Activated T-cell treated with anti-CD3 and anti-CD28 coated beads, Interleukin-2, amount 50 U/mL, for 24 hours (primary cell): ENCODE results near the gene NAV2.

Experiments
- DNase-seq: peaks from one replicate; pipeline ENCODE4 v3.0.0-alpha.2; 2020
- H3K27ac Mint-ChIP-seq: 2 replicates; pipeline ENCODE4 v1.8.0; 2020; ENCODE audit warnings: mild to moderate bottlenecking, mixed read lengths
- H3K27me3 Mint-ChIP-seq: 2 replicates; pipeline ENCODE4 v1.8.0; 2020; ENCODE audit warnings: mixed read lengths
- H3K36me3 Mint-ChIP-seq: 2 replicates; pipeline ENCODE4 v1.8.0; 2020; ENCODE audit warnings: low read depth, mixed read lengths
- H3K4me1 Mint-ChIP-seq: 2 replicates; pipeline ENCODE4 v1.8.0; 2020; ENCODE audit warnings: low read depth, mixed read lengths
- H3K4me3 Mint-ChIP-seq: 2 replicates; pipeline ENCODE4 v1.8.0; 2020; ENCODE audit warnings: mild to moderate bottlenecking, moderate library complexity, mixed read lengths
- H3K9me3 Mint-ChIP-seq: 2 replicates; pipeline ENCODE4 v1.8.0; 2020; ENCODE audit warnings: mixed read lengths

Gene NAV2

DNA sequence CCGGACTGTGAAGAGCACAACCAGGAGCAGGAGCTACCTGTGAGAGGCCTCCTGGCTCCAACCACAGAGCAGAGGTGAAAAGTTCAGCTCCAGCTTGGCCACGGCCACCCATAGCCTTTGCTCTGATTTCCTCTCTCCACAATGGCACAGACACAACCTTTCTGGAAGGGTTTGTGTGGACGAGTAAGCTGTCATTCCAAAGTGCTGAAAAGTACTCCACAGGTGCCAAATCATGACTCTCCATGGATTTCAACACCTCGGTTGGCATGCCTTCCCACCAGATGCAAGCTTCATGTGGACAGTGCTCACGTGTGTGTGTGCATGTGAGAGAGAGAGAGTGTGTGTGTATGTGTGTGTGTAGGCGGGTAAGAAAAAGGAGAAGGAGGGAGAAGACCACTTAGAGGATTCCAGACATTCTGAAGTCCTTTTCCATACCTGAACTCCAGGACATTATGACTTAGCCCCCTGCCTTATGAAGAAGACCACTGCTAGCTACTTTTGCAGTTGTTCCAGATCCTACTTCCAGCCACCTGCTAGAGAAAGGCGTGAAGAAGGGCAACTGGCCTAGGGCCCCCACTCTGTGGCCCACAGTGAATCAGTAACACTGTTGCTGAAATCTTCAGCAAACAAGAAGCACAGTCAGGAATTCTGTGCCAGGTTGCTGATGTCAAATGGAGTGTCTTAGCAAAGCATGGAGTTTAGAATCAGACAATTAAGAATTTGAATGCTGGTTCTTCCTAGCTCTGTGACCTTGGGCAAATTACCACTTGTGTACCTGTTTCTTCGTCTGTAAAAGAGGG lies 13.9 kb upstream of the NAV2 start:
- no peaks in the 10 kb centered on the region for H3K9me3 Mint-ChIP-seq
- H3K36me3 Mint-ChIP-seq: no peaks in the 10 kb centered on the region
- no peak overlapping the region for H3K4me3 Mint-ChIP-seq
- H3K27me3 Mint-ChIP-seq: peaks cover 21% of the 10 kb centered on the region
- no peak overlapping the region for H3K27ac Mint-ChIP-seq
- DNase-seq: no peak
- H3K4me1 Mint-ChIP-seq: no peaks in the 10 kb centered on the region

DNA sequence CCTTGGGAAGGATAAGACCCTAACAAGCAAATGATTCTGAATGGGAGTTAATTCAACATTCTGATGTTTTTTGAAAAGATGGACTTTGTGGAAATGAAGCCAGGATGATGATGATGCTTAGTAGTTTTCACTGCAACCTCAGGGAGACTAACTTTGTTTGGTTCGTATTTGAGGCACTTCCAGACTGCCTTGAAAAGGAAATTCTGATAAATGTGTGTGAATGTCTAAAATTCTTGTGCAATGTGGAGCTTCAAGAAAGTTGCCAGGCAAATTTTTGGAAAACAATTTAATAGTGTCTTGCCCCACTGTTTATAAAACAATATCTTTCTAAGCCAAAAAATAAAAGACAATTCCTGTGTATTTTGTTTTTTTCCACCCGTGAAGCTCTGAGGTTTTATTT lies 11.2 kb upstream of the NAV2 start:
- H3K9me3 Mint-ChIP-seq: no peaks in the 10 kb centered on the region
- H3K27ac Mint-ChIP-seq: no peak overlapping the region
- no peak for DNase-seq

DNA sequence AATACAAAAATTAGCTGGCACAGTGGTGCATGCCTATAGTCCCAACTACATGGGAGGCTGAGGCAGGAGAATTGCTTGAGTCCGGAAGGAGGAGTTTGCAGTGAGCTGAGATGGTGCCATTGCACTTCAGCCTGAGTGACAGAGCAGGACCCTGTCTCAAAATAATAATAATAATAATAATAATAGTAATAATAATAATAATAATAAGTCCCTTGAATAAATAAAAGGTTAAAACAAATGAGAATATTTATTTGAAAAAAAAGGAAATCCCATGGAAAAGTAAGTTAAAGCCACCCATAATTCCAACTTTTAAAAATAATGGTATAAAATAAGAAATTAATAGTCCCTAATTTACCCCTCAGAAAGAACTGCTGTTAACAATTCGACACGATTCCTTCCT lies 10.0 kb upstream of the NAV2 start:
- Mint-ChIP-seq H3K4me1 (no peaks in the 10 kb centered on the region), H3K36me3 (no peaks in the 10 kb centered on the region), H3K27ac (no peak overlapping the region), H3K9me3 (no peaks in the 10 kb centered on the region), H3K4me3 (no peak overlapping the region), H3K27me3 (peaks cover 22% of the 10 kb centered on the region)
- no peak for DNase-seq

More for the DNA sequence above, 11.2 kb upstream of the NAV2 start:
- H3K36me3 Mint-ChIP-seq: no peaks in the 10 kb centered on the region
- H3K4me3 Mint-ChIP-seq: no peak overlapping the region
- H3K27me3 Mint-ChIP-seq: peaks cover 27% of the 10 kb centered on the region
- H3K4me1 Mint-ChIP-seq: no peaks in the 10 kb centered on the region

DNA sequence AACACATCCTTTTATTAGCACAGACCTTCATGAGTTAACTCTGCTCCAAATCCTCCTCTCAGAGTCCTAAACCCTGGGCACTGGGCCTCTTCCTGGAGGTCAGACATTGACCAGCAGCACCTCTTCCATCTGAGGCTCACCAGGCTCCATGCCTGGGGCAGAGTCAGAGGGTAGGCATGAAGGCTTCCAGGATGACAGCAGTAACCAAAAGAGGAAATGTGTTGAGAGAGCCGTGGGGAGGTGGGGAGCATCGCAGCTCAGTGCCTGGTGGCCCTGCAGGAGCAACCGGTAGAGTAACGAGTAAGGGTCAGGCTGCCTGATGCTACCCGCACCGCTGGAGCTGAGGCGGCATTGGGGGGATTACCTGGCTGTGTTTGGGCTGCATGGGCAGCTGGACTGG lies 9.4 kb upstream of the NAV2 start:
- no peak for DNase-seq
- Mint-ChIP-seq H3K9me3 (no peaks in the 10 kb centered on the region), H3K4me1 (no peaks in the 10 kb centered on the region), H3K36me3 (no peaks in the 10 kb centered on the region), H3K27me3 (peaks cover 22% of the 10 kb centered on the region), H3K27ac (no peak overlapping the region), H3K4me3 (no peak overlapping the region)

DNA sequence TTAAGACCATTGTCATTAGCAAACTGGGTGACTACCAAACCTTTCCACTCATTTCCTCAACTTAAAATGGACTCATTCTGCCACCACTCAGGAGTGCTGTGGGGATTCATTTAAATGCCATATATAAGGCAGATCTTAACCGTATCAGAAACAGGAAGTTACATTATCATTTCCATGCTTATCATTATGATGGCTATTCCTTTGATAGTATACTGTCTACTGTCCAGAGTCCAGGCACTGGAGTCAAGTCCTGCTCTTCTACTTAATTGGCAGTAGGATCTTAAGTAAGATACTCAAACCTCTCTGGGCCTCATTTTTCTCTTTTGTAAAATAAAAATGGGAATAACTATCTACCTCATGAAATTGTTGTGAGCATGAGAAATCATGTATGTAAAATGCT lies 8.4 kb upstream of the NAV2 start:
- no peak overlapping the region for H3K27ac Mint-ChIP-seq
- no peak for DNase-seq
- no peaks in the 10 kb centered on the region for H3K36me3 Mint-ChIP-seq
- H3K9me3 Mint-ChIP-seq: no peaks in the 10 kb centered on the region
- no peak overlapping the region for H3K4me3 Mint-ChIP-seq
- peaks cover 22% of the 10 kb centered on the region for H3K27me3 Mint-ChIP-seq
- no peaks in the 10 kb centered on the region for H3K4me1 Mint-ChIP-seq

DNA sequence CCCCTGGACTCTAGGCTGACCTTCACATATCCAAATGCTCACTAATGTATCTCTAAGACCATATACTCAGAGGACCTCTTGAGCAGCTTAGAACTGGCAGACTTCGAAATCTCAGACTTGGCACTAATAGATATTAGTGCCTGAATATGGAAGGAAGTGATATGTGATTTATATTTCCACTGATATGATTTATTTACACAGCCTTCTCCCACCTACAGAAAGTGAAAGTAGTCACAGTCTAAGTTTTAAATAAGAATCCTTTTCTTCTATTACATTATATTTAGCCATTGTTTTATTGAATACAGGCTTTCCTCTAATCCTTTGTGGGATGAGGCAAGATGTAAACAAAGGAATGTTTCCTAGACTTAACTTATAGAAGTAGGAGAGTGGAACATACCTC lies 6.7 kb upstream of the NAV2 start:
- Mint-ChIP-seq H3K4me1 (no peaks in the 10 kb centered on the region), H3K27me3 (peaks cover 23% of the 10 kb centered on the region), H3K4me3 (no peak overlapping the region), H3K9me3 (no peaks in the 10 kb centered on the region), H3K27ac (no peak overlapping the region), H3K36me3 (no peaks in the 10 kb centered on the region)
- DNase-seq: no peak

DNA sequence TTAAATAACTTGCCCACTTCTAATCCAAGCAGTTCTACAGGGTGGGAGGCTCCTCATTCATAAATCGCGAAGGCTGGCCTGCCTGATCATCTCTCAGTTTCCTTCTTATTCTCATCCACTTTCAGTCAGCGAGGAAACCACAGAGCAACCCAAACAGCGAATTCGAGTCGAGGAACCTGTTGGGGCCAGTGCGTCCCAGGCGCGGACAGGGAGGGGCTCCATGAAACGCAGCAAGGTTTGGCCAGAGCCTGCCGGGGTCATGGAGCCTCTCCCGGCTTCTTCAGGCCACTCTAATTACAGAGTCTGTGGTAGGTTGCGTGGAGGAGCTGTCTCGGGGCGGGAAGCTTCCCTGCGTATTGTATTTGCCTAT lies 741 bp upstream of the NAV2 start:
- H3K27me3 Mint-ChIP-seq: peaks cover 53% of the 10 kb centered on the region
- peaks cover 25% of the 10 kb centered on the region for H3K4me1 Mint-ChIP-seq
- no peaks in the 10 kb centered on the region for H3K9me3 Mint-ChIP-seq
- peak overlapping the region; percentile 79 for H3K4me3 Mint-ChIP-seq
- H3K36me3 Mint-ChIP-seq: no peaks in the 10 kb centered on the region
- DNase-seq: peak; percentile 51
- H3K27ac Mint-ChIP-seq: peak overlapping the region; percentile 82

DNA sequence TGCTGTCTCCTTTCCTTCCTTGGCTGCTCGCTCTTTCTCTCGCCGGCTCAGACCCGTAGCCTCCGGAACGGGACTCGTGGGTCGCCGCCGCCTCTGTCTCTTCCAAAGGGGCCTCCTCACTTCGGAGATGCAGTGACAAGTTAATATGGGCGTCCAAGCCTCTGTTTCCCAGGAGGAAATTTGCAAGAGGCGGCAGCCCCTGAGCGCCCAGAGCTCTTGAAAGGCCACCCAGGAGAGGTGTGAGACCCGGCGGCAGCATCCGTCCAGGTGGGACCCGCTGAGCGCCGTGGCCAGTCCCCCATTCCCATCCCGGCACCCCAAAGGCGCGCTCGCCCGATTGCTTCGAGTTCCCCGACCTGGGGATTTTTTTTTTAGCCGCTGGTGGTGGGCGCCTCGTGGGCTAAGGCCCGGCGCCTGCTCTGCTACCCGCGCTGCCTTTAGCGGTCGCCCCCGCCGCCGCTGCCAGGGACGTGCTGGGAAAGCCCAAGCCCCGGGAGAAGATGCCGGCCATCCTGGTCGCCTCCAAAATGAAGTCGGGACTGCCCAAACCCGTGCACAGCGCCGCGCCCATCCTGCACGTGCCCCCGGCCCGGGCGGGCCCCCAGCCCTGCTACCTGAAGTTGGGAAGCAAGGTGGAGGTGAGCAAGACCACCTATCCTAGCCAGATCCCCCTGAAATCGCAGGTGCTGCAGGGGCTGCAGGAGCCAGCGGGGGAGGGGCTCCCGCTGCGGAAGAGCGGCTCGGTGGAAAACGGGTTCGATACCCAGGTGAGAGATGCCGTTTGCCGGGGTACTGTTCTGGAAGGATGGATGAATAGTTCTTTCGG lies 772 bp downstream of the NAV2 start:
- Mint-ChIP-seq H3K36me3 (no peaks in the 10 kb centered on the region), H3K4me1 (peaks cover 25% of the 10 kb centered on the region), H3K27ac (no peak overlapping the region), H3K9me3 (no peaks in the 10 kb centered on the region), H3K27me3 (peaks cover 53% of the 10 kb centered on the region), H3K4me3 (peak overlapping the region; percentile 78)
- DNase-seq: peak; percentile 37

DNA sequence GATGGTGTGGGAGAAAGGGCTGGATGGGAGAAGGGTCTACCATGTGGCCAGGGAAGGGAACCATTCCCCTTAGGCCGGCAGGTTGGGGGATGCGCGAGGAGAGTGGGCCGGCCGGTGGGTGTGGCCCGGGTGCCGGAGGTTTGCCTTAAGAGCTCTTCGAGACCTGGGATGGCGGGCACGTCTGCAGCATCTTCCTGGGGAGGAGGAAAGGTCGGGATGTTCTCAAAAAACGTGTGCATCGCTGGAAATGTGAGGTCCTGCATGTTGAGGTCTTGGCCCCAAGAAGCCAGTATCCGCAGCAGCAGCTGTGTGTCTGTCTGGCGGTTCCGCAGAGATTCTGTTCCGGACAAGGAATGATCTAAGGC lies 1.4 kb downstream of the NAV2 start:
- Mint-ChIP-seq H3K27me3 (peaks cover 53% of the 10 kb centered on the region), H3K27ac (no peak overlapping the region)
- no peak for DNase-seq

DNA sequence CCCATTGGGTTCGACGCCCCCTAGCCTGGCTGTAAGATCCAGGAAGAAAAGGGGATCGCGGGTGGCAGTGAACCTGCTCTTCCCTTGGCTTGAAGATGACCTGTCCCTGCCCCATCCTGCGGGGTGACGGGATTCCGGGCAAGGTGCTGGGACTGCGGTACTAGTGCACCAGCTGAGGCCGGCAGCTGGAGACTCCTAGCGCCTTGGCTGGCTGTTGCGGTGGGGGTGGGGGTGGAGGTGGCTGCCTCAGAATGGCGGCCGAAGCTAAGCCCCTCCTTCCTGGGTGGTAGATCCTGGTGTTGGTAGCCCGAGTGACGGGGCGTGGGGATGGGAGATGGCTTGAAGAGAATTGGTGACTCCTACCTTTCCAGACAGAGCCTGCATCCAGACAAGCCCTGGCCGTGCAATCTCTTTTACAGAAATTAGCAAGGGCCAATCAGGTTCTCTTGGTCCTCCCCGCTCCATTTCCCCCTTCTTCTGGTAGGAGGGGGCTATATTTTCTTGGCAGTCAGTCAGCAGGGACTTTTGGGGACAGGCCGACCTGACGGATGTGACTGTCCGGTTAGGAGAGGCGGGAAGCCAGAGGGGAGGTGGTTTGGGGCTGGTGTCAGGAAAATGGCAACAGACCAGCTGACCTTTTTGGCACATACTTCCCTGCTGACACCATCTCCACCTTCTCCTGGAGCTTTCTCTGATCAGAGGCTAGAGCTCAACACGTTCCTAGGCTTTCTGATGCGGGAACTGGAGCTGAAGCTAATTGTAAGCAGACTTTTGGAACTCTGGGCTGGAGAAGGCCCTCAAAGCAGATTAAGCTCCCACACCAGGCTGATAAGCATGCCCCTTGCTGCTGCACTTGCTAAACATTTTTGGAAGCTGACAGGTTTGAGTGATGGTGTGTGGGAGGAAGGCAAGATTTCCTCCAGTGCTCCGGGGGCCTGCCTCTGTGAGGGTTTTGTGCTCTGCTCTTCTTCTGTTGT lies 2.0 kb downstream of the NAV2 start:
- Mint-ChIP-seq H3K9me3 (no peaks in the 10 kb centered on the region), H3K27me3 (peaks cover 53% of the 10 kb centered on the region), H3K4me3 (peak overlapping the region; percentile 63), H3K36me3 (no peaks in the 10 kb centered on the region), H3K27ac (no peak overlapping the region), H3K4me1 (peaks cover 25% of the 10 kb centered on the region)
- no peak for DNase-seq

More for the DNA sequence above, 1.4 kb downstream of the NAV2 start:
- peak overlapping the region; percentile 63 for H3K4me3 Mint-ChIP-seq
- peaks cover 25% of the 10 kb centered on the region for H3K4me1 Mint-ChIP-seq
- H3K9me3 Mint-ChIP-seq: no peaks in the 10 kb centered on the region
- H3K36me3 Mint-ChIP-seq: no peaks in the 10 kb centered on the region

DNA sequence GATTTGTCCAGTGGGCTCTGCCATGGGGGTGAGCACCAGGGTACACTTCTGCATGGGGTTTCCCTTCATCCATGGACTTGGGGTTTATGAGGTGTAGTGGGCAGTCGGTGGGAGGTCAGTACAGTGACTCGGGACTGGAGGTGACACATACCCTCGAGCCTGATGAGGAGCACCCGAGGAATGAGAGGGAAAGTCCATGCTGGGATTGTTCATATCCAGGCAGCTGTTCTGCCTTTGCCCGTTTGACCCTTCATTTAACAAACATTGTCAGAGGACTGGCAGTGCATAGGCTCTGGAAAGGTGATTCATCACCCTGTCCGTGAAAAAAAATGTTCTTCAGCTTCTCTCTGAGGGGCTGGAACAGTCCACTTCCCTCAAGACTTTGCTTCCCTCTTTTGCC lies 2.7 kb downstream of the NAV2 start:
- Mint-ChIP-seq H3K4me1 (peaks cover 25% of the 10 kb centered on the region), H3K27ac (no peak overlapping the region), H3K36me3 (no peaks in the 10 kb centered on the region), H3K9me3 (no peaks in the 10 kb centered on the region), H3K4me3 (no peak overlapping the region), H3K27me3 (peaks cover 53% of the 10 kb centered on the region)
- DNase-seq: no peak

DNA sequence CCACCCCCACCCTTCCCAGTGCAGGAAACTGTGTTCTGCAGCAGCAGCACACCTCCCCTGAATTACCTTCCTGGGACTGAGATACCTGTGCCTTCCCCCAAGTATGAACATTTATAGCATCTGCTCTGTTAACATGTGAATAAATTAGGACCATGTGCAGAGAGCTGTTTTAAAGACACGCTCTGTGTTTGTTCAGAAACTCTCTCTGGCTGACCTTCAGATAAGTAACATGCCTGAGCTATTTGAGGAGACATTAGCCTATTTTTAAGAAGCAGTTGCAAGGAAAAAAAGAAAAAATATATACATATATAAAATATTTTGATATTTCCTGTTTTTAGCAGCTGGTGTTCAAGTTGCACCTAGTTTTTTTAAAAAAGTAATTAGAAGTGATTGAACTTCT lies 5.4 kb downstream of the NAV2 start:
- peaks cover 23% of the 10 kb centered on the region for H3K4me1 Mint-ChIP-seq
- H3K9me3 Mint-ChIP-seq: no peaks in the 10 kb centered on the region
- peaks cover 34% of the 10 kb centered on the region for H3K27me3 Mint-ChIP-seq
- H3K36me3 Mint-ChIP-seq: no peaks in the 10 kb centered on the region
- H3K27ac Mint-ChIP-seq: no peak overlapping the region
- H3K4me3 Mint-ChIP-seq: no peak overlapping the region
- DNase-seq: no peak

DNA sequence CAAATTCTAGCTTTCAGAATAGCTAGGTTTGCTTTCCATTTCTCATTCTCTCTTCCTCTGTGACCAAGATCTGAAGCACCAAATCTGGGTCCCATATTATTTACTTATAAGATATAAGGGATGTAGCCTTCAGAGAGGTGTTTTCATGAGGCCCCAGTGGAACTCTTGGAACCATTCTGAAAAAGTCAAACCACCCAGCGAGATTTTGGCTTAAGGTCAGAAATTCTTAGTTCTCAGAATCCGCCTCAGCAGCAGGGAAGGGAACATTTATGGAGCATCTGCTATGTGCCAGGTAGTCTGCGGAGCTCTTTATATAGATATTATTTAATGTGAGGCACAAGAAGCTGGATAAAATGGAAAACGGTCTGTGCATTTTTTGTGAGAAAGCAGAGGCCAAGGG lies 6.3 kb downstream of the NAV2 start:
- Mint-ChIP-seq H3K27ac (no peak overlapping the region), H3K9me3 (no peaks in the 10 kb centered on the region), H3K4me3 (no peak overlapping the region), H3K27me3 (peaks cover 27% of the 10 kb centered on the region), H3K4me1 (peaks cover 26% of the 10 kb centered on the region), H3K36me3 (no peaks in the 10 kb centered on the region)
- DNase-seq: no peak

DNA sequence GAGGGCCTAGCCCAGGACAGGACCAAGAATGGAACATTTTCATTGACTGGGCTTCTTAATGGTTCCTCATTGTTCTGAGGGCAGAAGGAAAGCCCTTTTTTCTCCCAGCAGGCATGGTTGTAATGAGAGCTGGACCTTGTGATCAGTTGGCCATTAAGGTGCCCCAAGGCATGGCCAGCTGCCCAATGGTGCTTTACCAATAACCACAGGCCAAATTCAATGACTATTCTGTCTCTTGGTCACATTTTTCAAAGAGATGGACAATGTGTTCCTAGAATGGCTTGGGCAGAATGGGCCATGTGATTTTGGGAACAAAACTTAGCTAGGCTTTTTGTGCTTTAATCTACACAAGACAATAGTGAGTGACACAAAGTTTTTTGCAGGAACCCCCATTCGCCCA lies 7.3 kb downstream of the NAV2 start:
- no peaks in the 10 kb centered on the region for H3K36me3 Mint-ChIP-seq
- peaks cover 30% of the 10 kb centered on the region for H3K4me1 Mint-ChIP-seq
- no peak overlapping the region for H3K4me3 Mint-ChIP-seq
- DNase-seq: no peak
- H3K9me3 Mint-ChIP-seq: no peaks in the 10 kb centered on the region
- H3K27me3 Mint-ChIP-seq: peaks cover 16% of the 10 kb centered on the region
- H3K27ac Mint-ChIP-seq: no peak overlapping the region
